GM23338 (cell line): Measurements from ENCODE around the gene LAYN. TPM values are rescaled to one million over a fixed set of nuclear protein-coding genes. Genes with fewer than 3 reads are reported as not detected.

ENCODE experiments used
- ATAC-seq: fragments of 200-7000 bp; cut with Tn5 transposase; 3 replicates; pipeline ENCODE4 v1.9.1; 2020
- DNase-seq: peaks from one replicate; pipeline ENCODE4 v3.0.0-alpha.2; 2015; ENCODE audit warnings: low spot score
- H2AFZ ChIP-seq: fragments of 200-600 bp; sonication (generic); 2 replicates; pipeline ENCODE4 v1.8.0; 2016; ENCODE audit warnings: antibody characterized with exemption, mild to moderate bottlenecking, moderate library complexity
- H3F3A ChIP-seq: fragments of 200-600 bp; sonication (generic); replicated peaks from 2 replicates; pipeline ENCODE4 v1.8.0; 2017; ENCODE audit warnings: antibody characterized with exemption, mixed run types, low read depth
- H3K27ac ChIP-seq: fragments of 200-600 bp; sonication (generic); 2 replicates; pipeline ENCODE4 v1.6.1; 2016; ENCODE audit warnings: low read depth
- H3K27me3 ChIP-seq: fragments of 200-600 bp; sonication (generic); 2 replicates; pipeline ENCODE4 v1.8.0; 2016; ENCODE audit warnings: mild to moderate bottlenecking, mixed run types, moderate library complexity; ENCODE audit not compliant: insufficient read depth
- H3K36me3 ChIP-seq: fragments of 200-600 bp; sonication (generic); 2 replicates; pipeline ENCODE4 v1.8.0; 2016; ENCODE audit warnings: mild to moderate bottlenecking; ENCODE audit not compliant: insufficient read depth
- H3K4me1 ChIP-seq: fragments of 200-600 bp; sonication (generic); 2 replicates; pipeline ENCODE4 v1.8.0; 2016; ENCODE audit warnings: mild to moderate bottlenecking, moderate library complexity; ENCODE audit not compliant: insufficient read depth
- H3K4me2 ChIP-seq: fragments of 200-600 bp; sonication (generic); 2 replicates; pipeline ENCODE4 v1.7.1; 2017; ENCODE audit warnings: mixed run types
- H3K4me3 ChIP-seq: fragments of 200-600 bp; sonication (generic); 2 replicates; pipeline ENCODE4 v1.6.1; 2016; ENCODE audit warnings: mixed run types
- H3K79me2 ChIP-seq: fragments of 200-600 bp; sonication (generic); replicated peaks from 2 replicates; pipeline ENCODE4 v1.8.0; 2017; ENCODE audit warnings: mild to moderate bottlenecking; ENCODE audit not compliant: insufficient read depth
- H3K9me2 ChIP-seq: fragments of 200-600 bp; sonication (generic); 2 replicates; pipeline ENCODE4 v1.8.0; 2017; ENCODE audit not compliant: insufficient read depth
- H4K20me1 ChIP-seq: fragments of 200-600 bp; sonication (generic); replicated peaks from 2 replicates; pipeline ENCODE4 v1.8.0; 2017; ENCODE audit warnings: mild to moderate bottlenecking; ENCODE audit not compliant: insufficient read depth
- H3K27ac Mint-ChIP-seq: 2 replicates; pipeline ENCODE4 v1.8.0; 2020; ENCODE audit warnings: inconsistent platforms, mild to moderate bottlenecking, moderate library complexity, mixed read lengths
- H3K27me3 Mint-ChIP-seq: 3 replicates; pipeline ENCODE4 v1.8.0; 2022; ENCODE audit warnings: low read depth, mild to moderate bottlenecking, moderate library complexity, mixed read lengths, inconsistent platforms; ENCODE audit not compliant: insufficient read depth, poor library complexity
- H3K36me3 Mint-ChIP-seq: 3 replicates; pipeline ENCODE4 v1.8.0; 2021; ENCODE audit warnings: low read depth, mild to moderate bottlenecking, inconsistent platforms, moderate library complexity, mixed read lengths
- H3K4me1 Mint-ChIP-seq: 3 replicates; pipeline ENCODE4 v1.8.0; 2020; ENCODE audit warnings: mild to moderate bottlenecking, inconsistent platforms, mixed read lengths
- H3K4me3 Mint-ChIP-seq: 3 replicates; pipeline ENCODE4 v1.8.0; 2021; ENCODE audit warnings: moderate library complexity, mild to moderate bottlenecking, inconsistent platforms, mixed read lengths
- H3K9me3 Mint-ChIP-seq: 3 replicates; pipeline ENCODE4 v1.8.0; 2020; ENCODE audit warnings: moderate library complexity, mild to moderate bottlenecking, inconsistent platforms, mixed read lengths
- CREB1 ChIP-seq: fragments of 250-450 bp; sonication (Bioruptor Pico); IDR thresholded peaks from 2 replicates; pipeline ENCODE4 v1.5.0; 2020; ENCODE audit warnings: low read depth, mild to moderate bottlenecking, moderate library complexity
- EZH2 ChIP-seq: fragments of 200-600 bp; sonication (generic); IDR thresholded peaks from one replicate; pipeline ENCODE4 v1.8.0; 2017; ENCODE audit warnings: antibody characterized with exemption, mild to moderate bottlenecking, low read depth; ENCODE audit not compliant: unreplicated experiment
- JUNB ChIP-seq: IDR thresholded peaks from one replicate; pipeline ENCODE4 v1.6.1; 2016; ENCODE audit warnings: antibody characterized with exemption; ENCODE audit not compliant: unreplicated experiment
- NANOG ChIP-seq: IDR thresholded peaks from 2 replicates; pipeline ENCODE4 v1.6.1; 2016; ENCODE audit warnings: antibody characterized with exemption, borderline replicate concordance
- POLR2AphosphoS5 ChIP-seq: IDR thresholded peaks from 2 replicates; pipeline ENCODE4 v1.6.1; 2016; ENCODE audit warnings: antibody characterized with exemption, low read depth
- ZNF114 ChIP-seq: fragments of 250-450 bp; sonication (Bioruptor Pico); IDR thresholded peaks from 2 replicates; pipeline ENCODE4 v1.5.0; 2020; ENCODE audit warnings: mild to moderate bottlenecking, moderate library complexity
- ZNF331 ChIP-seq: fragments of 250-450 bp; sonication (Bioruptor Pico); IDR thresholded peaks from 2 replicates; pipeline ENCODE4 v1.5.0; 2020; ENCODE audit warnings: low read depth, mild to moderate bottlenecking, moderate library complexity
- polyA plus RNA-seq: library from polyadenylated mRNA; unstranded; fragments of >200 nt; fragmentation: Nextera tagmentation; extraction: Ambion mirVana; gene quantifications from 2 replicates; pipeline ENCODE4 v1.2.1, GENCODE V29; 2016
- total RNA-seq: library from RNA; depleted of rRNA; stranded (reverse); fragments of >200 nt; shearing (Covaris generic); gene quantifications from 2 replicates; pipeline ENCODE4 v1.2.3, GENCODE V29; 2014
- TF ChIP-seq, protein P1 (sequence below): fragments of 250-450 bp; sonication (Bioruptor Pico); IDR thresholded peaks from 2 replicates; pipeline ENCODE4 v1.5.0; 2020; ENCODE audit warnings: mild to moderate bottlenecking, moderate library complexity
- TF ChIP-seq, protein P2 (sequence below), 2 experiments: fragments of 200-600 bp in 1 of 2; sonication (generic) in 1 of 2; conservative IDR thresholded peaks; 2 replicates each; pipeline versions ENCODE4 v1.5.1 to v1.6.1; 2016 to 2017; ENCODE audit warnings: antibody characterized with exemption in 2 of 2, low read depth in 2 of 2, mild to moderate bottlenecking in 2 of 2, moderate library complexity in 1 of 2

Gene LAYN
- total and polyA plus RNA-seq, 2 experiments from 2014 or later, result 6.8 to 7.9 TPM

DNA sequence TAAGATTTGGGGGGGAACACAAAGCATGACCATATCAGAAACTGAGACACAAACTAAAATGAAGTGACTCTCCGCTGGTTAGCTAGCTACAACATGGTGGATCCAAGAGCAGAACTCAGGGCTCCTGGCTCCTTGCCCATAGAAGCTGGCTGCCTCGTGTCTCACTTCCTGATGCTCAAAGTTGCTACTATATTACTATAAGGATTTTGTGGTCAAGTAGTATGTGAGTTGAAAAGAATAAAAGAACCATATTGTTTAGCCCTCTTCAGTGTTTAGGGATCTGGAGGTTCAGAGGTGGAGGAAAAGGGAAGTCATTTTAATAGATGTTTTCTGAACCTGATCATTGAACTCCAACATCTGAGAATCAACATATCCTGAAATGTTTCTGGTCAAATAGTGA is 44.9 kb downstream of the LAYN start (continued):
- TF ChIP-seq, protein P1, sequence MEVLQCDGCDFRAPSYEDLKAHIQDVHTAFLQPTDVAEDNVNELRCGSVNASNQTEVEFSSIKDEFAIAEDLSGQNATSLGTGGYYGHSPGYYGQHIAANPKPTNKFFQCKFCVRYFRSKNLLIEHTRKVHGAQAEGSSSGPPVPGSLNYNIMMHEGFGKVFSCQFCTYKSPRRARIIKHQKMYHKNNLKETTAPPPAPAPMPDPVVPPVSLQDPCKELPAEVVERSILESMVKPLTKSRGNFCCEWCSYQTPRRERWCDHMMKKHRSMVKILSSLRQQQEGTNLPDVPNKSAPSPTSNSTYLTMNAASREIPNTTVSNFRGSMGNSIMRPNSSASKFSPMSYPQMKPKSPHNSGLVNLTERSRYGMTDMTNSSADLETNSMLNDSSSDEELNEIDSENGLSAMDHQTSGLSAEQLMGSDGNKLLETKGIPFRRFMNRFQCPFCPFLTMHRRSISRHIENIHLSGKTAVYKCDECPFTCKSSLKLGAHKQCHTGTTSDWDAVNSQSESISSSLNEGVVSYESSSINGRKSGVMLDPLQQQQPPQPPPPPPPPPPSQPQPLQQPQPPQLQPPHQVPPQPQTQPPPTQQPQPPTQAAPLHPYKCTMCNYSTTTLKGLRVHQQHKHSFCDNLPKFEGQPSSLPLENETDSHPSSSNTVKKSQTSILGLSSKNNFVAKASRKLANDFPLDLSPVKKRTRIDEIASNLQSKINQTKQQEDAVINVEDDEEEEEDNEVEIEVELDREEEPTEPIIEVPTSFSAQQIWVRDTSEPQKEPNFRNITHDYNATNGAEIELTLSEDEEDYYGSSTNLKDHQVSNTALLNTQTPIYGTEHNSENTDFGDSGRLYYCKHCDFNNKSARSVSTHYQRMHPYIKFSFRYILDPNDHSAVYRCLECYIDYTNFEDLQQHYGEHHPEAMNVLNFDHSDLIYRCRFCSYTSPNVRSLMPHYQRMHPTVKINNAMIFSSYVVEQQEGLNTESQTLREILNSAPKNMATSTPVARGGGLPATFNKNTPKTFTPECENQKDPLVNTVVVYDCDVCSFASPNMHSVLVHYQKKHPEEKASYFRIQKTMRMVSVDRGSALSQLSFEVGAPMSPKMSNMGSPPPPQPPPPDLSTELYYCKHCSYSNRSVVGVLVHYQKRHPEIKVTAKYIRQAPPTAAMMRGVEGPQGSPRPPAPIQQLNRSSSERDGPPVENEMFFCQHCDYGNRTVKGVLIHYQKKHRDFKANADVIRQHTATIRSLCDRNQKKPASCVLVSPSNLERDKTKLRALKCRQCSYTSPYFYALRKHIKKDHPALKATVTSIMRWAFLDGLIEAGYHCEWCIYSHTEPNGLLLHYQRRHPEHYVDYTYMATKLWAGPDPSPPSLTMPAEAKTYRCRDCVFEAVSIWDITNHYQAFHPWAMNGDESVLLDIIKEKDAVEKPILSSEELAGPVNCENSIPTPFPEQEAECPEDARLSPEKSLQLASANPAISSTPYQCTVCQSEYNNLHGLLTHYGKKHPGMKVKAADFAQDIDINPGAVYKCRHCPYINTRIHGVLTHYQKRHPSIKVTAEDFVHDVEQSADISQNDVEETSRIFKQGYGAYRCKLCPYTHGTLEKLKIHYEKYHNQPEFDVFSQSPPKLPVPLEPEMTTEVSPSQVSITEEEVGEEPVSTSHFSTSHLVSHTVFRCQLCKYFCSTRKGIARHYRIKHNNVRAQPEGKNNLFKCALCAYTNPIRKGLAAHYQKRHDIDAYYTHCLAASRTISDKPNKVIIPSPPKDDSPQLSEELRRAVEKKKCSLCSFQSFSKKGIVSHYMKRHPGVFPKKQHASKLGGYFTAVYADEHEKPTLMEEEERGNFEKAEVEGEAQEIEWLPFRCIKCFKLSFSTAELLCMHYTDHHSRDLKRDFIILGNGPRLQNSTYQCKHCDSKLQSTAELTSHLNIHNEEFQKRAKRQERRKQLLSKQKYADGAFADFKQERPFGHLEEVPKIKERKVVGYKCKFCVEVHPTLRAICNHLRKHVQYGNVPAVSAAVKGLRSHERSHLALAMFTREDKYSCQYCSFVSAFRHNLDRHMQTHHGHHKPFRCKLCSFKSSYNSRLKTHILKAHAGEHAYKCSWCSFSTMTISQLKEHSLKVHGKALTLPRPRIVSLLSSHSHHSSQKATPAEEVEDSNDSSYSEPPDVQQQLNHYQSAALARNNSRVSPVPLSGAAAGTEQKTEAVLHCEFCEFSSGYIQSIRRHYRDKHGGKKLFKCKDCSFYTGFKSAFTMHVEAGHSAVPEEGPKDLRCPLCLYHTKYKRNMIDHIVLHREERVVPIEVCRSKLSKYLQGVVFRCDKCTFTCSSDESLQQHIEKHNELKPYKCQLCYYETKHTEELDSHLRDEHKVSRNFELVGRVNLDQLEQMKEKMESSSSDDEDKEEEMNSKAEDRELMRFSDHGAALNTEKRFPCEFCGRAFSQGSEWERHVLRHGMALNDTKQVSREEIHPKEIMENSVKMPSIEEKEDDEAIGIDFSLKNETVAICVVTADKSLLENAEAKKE (CRISPR knock-in tag), result no peak
- no peak for TF ChIP-seq CREB1 (CRISPR knock-in tag)
- no peak for TF ChIP-seq NANOG
- TF ChIP-seq ZNF331, result no peak
- no peak for TF ChIP-seq JUNB
- TF ChIP-seq ZNF114 (CRISPR knock-in tag), result no peak
- no peak for TF ChIP-seq POLR2AphosphoS5
- TF ChIP-seq EZH2, result no peak

DNA sequence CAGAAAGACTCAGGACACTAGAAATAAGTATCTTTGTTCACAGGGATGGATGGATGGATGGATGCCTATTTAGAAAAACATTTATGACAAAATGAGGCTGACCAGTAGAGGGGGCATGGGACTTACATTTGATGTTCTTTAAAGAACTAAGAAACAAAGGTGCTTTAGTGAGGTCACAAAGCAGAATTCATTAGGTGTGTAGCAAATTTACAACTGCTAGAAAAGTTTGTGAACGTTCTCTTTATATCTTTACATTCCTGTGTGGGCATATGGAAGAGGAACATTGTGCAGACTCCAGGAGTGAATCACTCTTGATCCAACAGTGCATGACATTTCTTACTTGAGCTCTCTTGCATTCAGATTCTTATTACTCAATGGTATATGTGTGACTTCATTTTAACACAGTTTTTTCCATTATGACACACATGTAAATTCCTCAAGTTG is 45.9 kb downstream of the LAYN start:
- Histone ChIP-seq H3K9me2 (no peaks in the 10 kb centered on the region), H4K20me1 (no peaks in the 10 kb centered on the region), H3K4me2 (no peak overlapping the region), H3K27me3 (no peaks in the 10 kb centered on the region), H3K4me3 (no peak overlapping the region), H2AFZ (no peak overlapping the region), H3K27ac (no peak overlapping the region), H3K79me2 (no peaks in the 10 kb centered on the region), H3F3A (no peaks in the 10 kb centered on the region), H3K4me1 (peaks cover 3% of the 10 kb centered on the region; the same call in 1 of the 2 replicates), H3K36me3 (no peaks in the 10 kb centered on the region)
- no peak overlapping the region for H3K4me3 Mint-ChIP-seq
- no peaks in the 10 kb centered on the region for H3K36me3 Mint-ChIP-seq
- H3K9me3 Mint-ChIP-seq, result no peaks in the 10 kb centered on the region; the same call in 2 of the 3 replicates
- peak; percentile 87 for DNase-seq
- H3K27ac Mint-ChIP-seq, result no peak overlapping the region
- ATAC-seq, result peak; percentile 70
- H3K27me3 Mint-ChIP-seq, result no peaks in the 10 kb centered on the region
- H3K4me1 Mint-ChIP-seq, result peaks cover 6% of the 10 kb centered on the region
- TF ChIP-seq, protein P2, sequence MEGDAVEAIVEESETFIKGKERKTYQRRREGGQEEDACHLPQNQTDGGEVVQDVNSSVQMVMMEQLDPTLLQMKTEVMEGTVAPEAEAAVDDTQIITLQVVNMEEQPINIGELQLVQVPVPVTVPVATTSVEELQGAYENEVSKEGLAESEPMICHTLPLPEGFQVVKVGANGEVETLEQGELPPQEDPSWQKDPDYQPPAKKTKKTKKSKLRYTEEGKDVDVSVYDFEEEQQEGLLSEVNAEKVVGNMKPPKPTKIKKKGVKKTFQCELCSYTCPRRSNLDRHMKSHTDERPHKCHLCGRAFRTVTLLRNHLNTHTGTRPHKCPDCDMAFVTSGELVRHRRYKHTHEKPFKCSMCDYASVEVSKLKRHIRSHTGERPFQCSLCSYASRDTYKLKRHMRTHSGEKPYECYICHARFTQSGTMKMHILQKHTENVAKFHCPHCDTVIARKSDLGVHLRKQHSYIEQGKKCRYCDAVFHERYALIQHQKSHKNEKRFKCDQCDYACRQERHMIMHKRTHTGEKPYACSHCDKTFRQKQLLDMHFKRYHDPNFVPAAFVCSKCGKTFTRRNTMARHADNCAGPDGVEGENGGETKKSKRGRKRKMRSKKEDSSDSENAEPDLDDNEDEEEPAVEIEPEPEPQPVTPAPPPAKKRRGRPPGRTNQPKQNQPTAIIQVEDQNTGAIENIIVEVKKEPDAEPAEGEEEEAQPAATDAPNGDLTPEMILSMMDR (conservative IDR thresholded peaks at IDR 0.05; ENCODE audit: low read depth in 2 of 2), result peak; percentile 69 to 83
- TF ChIP-seq CREB1 (CRISPR knock-in tag), result no peak
